Smooth muscle cell (in vitro differentiated cells): ENCODE results near the gene CACNA2D4. TPM values are rescaled to one million over a fixed set of nuclear protein-coding genes. Genes with fewer than 3 reads are reported as not detected.
A peak's percentile ranks its signal among the peaks of the same experiment; 100 is the strongest.

Experiments used
- DNase-seq: peaks from one replicate; lab custom pipeline; 2025; ENCODE audit not compliant: unreplicated experiment; lab: John Stamatoyannopoulos, UW
- H2AFZ ChIP-seq: fragments of 200-600 bp; sonication (generic); 2 replicates; pipeline ENCODE4 v1.6.0; 2016; ENCODE audit warnings: antibody characterized with exemption, low read depth, mild to moderate bottlenecking
- H3F3A ChIP-seq: fragments of 200-600 bp; sonication (generic); 2 replicates; pipeline ENCODE4 v1.6.0; 2017; ENCODE audit warnings: antibody characterized with exemption, low read depth
- H3K27ac ChIP-seq: fragments of 200-600 bp; sonication (generic); 2 replicates; pipeline ENCODE4 v1.5.1; 2016; ENCODE audit warnings: low read depth, mild to moderate bottlenecking
- H3K27me3 ChIP-seq: fragments of 200-600 bp; sonication (generic); 2 replicates; pipeline ENCODE4 v1.6.1; 2016; ENCODE audit warnings: low read depth, mild to moderate bottlenecking
- H3K36me3 ChIP-seq: fragments of 200-600 bp; sonication (generic); 2 replicates; pipeline ENCODE4 v1.5.1; 2016; ENCODE audit warnings: low read depth
- H3K4me1 ChIP-seq: fragments of 200-600 bp; sonication (generic); 2 replicates; pipeline ENCODE4 v1.5.1; 2016; ENCODE audit warnings: low read depth
- H3K4me2 ChIP-seq: fragments of 200-600 bp; sonication (generic); 2 replicates; pipeline ENCODE4 v1.6.0; 2016; ENCODE audit warnings: mild to moderate bottlenecking
- H3K4me3 ChIP-seq: fragments of 200-600 bp; sonication (generic); 2 replicates; pipeline ENCODE4 v1.5.1; 2016; ENCODE audit warnings: mild to moderate bottlenecking
- H3K79me2 ChIP-seq: fragments of 200-600 bp; sonication (generic); 2 replicates; pipeline ENCODE4 v1.6.0; 2016; ENCODE audit warnings: low read depth, mild to moderate bottlenecking
- H3K9ac ChIP-seq: fragments of 200-600 bp; sonication (generic); 2 replicates; pipeline ENCODE4 v1.6.0; 2016; ENCODE audit warnings: low read depth
- H3K9me3 ChIP-seq: fragments of 200-600 bp; sonication (generic); replicated peaks from 2 replicates; pipeline ENCODE4 v1.5.1; 2016; ENCODE audit warnings: low read depth
- H4K20me1 ChIP-seq: fragments of 200-600 bp; sonication (generic); 2 replicates; pipeline ENCODE4 v1.6.0; 2016; ENCODE audit warnings: low read depth
- WGBS: methylation state at CpG from one replicate; pipeline ENCODE4 v1.1.7; 2016; ENCODE audit warnings: low lambda C conversion rate; 5-methylcytosine and 5-hydroxymethylcytosine counted together
- polyA plus RNA-seq: library from polyadenylated mRNA; unstranded; fragments of >200 nt; fragmentation: Nextera tagmentation; extraction: Ambion mirVana; gene quantifications from 2 replicates; pipeline ENCODE4 v1.2.1, GENCODE V29; 2016
- total RNA-seq: library from RNA; depleted of rRNA; stranded (reverse); fragments of >200 nt; gene quantifications from 2 replicates; pipeline ENCODE4 v1.2.3, GENCODE V29; 2014
- TF ChIP-seq, protein P1 (sequence below): fragments of 200-600 bp; sonication (generic); IDR thresholded peaks from 2 replicates; pipeline ENCODE4 v1.5.1; 2017; ENCODE audit warnings: borderline replicate concordance, mild to moderate bottlenecking, antibody characterized with exemption; ENCODE audit not compliant: insufficient read depth, poor library complexity, severe bottlenecking

Gene CACNA2D4
- total and polyA plus RNA-seq, 2 experiments from 2014 or later, result 0.98 TPM; not detected in 1

DNA sequence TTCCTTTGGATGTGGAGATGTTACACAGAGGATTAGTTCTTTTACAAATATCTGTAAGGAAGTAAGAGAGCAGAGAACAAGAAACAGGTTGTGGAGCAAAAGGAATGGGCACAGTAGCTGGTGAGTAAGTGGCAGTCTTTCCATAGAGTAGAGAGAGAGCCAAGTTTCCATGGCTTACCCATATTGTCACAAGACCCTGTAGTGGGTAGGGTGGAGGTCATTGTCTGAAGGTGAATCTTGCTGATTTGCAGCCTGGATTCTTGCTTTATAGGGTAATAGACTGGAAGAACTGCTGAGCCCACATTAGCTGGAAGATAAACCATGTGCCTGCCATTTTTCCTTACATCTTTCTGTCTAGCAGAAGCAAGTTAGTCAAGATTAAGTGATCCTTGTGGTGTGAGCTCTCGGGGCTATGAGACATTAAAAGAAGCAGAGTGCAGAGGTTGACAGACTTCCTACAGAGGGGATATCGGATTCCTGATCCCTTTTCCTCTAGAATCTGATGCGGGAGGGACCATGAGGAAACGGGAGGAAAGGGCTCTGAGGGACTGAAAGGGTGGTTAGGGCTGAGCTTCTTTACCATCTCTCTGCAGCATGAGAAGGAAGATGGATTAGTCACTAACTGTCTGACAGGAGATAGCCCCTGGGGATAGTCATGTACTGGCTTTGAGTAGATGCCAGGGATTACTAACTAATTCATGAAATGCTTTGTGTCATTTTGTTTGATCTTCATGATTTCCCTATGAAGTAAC lies 142.1 kb downstream of the CACNA2D4 start:
- Histone ChIP-seq H2AFZ (no peak overlapping the region), H3F3A (peaks cover 10% of the 10 kb centered on the region), H3K9ac (no peak overlapping the region), H3K27ac (peak overlapping the region; percentile 35), H3K79me2 (peaks cover 6% of the 10 kb centered on the region), H3K4me1 (peaks cover 17% of the 10 kb centered on the region), H3K9me3 (no peaks in the 10 kb centered on the region), H3K4me3 (no peak overlapping the region), H3K4me2 (peak overlapping the region; percentile 53), H3K27me3 (no peaks in the 10 kb centered on the region), H3K36me3 (no peaks in the 10 kb centered on the region), H4K20me1 (peaks cover 96% of the 10 kb centered on the region)
- 8% methylated on average over 4 of the region's 4 CpGs for WGBS
- TF ChIP-seq, protein P1, sequence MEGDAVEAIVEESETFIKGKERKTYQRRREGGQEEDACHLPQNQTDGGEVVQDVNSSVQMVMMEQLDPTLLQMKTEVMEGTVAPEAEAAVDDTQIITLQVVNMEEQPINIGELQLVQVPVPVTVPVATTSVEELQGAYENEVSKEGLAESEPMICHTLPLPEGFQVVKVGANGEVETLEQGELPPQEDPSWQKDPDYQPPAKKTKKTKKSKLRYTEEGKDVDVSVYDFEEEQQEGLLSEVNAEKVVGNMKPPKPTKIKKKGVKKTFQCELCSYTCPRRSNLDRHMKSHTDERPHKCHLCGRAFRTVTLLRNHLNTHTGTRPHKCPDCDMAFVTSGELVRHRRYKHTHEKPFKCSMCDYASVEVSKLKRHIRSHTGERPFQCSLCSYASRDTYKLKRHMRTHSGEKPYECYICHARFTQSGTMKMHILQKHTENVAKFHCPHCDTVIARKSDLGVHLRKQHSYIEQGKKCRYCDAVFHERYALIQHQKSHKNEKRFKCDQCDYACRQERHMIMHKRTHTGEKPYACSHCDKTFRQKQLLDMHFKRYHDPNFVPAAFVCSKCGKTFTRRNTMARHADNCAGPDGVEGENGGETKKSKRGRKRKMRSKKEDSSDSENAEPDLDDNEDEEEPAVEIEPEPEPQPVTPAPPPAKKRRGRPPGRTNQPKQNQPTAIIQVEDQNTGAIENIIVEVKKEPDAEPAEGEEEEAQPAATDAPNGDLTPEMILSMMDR, result no peak
- no peak for DNase-seq

DNA sequence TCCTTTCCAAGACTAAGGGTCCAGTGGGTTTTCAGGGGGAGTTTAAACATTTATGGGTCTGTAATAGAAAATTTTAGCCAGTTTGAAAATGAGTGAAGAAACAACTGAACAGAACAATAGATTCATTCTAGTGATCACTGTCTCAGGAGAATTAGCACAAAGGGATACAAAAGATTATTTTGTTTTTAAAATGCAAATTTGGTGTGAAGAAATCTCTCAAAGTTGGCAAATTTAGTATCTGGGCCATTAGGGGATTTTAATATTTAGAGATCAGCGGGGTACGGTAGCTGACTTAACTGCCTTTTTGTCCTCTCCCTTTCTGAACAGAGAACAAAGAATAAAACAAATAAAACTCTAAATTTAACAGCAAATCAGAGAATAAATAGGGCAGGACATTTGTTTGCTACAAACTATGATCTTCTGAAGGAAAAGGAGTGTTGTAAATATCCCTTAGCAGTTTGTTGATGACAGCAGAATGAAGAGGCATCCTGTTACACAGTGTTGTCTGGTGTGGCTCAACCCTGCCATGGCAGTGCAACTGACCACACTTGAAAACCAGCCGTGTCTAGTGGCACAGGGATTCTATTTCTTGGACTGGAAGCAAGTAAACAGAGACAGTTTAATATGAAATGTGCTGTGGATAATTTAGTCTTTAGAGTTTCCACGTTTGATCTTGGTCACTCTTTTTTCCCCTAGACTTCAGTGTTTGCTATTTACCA lies 144.4 kb downstream of the CACNA2D4 start:
- no peak for DNase-seq
- peak overlapping the region; percentile 23 for H3K27ac ChIP-seq
- H3K36me3 ChIP-seq, result no peaks in the 10 kb centered on the region
- H3K9me3 ChIP-seq, result no peaks in the 10 kb centered on the region
- peaks cover 96% of the 10 kb centered on the region for H4K20me1 ChIP-seq
- H3F3A ChIP-seq, result peaks cover 10% of the 10 kb centered on the region
- no peak overlapping the region for H3K9ac ChIP-seq
- H3K4me3 ChIP-seq, result no peak overlapping the region
- 47% methylated on average over 4 of the region's 4 CpGs for WGBS
- H2AFZ ChIP-seq, result no peak overlapping the region
- TF ChIP-seq, protein P1, result no peak
- H3K27me3 ChIP-seq, result no peaks in the 10 kb centered on the region
- peaks cover 17% of the 10 kb centered on the region for H3K4me1 ChIP-seq
- peaks cover 22% of the 10 kb centered on the region for H3K79me2 ChIP-seq
- H3K4me2 ChIP-seq, result peak overlapping the region; percentile 1

DNA sequence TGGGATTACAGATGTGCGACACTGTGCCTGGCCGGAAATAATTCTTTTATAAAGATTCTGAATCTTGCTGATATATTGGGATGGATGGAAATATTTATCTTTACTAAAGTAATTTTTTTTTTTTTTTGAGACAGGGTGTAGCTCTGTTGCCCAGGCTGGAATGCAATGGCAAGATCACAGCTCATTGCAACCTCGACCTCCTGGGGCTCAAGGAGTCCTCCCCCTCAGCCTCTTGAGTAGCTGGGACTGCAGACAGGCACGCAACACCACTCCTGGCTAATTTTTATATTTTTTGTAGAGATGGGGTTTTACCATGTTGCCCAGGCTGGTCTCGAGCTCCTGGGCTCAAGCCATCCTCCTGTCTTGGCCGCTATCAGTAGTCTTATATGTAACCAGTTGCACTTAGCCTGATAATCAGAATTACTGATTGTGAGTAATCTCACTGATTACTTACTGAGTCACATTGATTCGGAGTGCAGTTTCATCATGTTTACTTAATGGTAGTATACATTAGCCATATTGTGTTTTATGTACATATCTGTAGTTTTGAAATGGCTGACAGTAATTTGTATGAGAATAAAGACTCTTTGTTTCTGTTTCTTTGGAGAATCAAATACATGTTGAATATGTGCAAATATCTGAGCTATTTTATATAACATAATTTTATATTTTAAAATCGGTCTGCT lies 148.5 kb downstream of the CACNA2D4 start:
- Histone ChIP-seq H3K27me3 (no peaks in the 10 kb centered on the region), H3K79me2 (peaks cover 41% of the 10 kb centered on the region), H3K9me3 (no peaks in the 10 kb centered on the region), H3K4me1 (no peaks in the 10 kb centered on the region), H3K27ac (no peak overlapping the region), H2AFZ (no peak overlapping the region), H3K4me2 (no peak overlapping the region), H3K36me3 (no peaks in the 10 kb centered on the region), H3K4me3 (no peak overlapping the region), H4K20me1 (peaks cover 95% of the 10 kb centered on the region), H3K9ac (no peak overlapping the region), H3F3A (no peaks in the 10 kb centered on the region)
- no peak for DNase-seq
- 70% methylated on average over 8 of the region's 8 CpGs for WGBS
- TF ChIP-seq, protein P1, result no peak
